Central memory CD4-positive, alpha-beta T cell (primary cell): ENCODE measurements around the gene ANKRD11.
"Not testable (repeated sequence)": the region's sequence is repeated elsewhere in the genome, so short reads cannot be mapped to it uniquely, and the experiment has no call there.

Experiments used
- DNase-seq: peaks from one replicate; pipeline ENCODE4 v3.0.0; 2022

Gene ANKRD11

GRCh38 chr16:89377453-89377848, 112.9 kb downstream of the ANKRD11 start:
- no peak for DNase-seq

- no peak for DNase-seq
Observed at GRCh38 chr16:89376812-89377452, 113.4 kb downstream of the ANKRD11 start.

GRCh38 chr16:89375686-89376085, 114.7 kb downstream of the ANKRD11 start:
- DNase-seq = no peak

GRCh38 chr16:89375021-89375420, 115.3 kb downstream of the ANKRD11 start:
- DNase-seq = no peak

GRCh38 chr16:89374393-89374960, 115.9 kb downstream of the ANKRD11 start:
- DNase-seq = no peak

GRCh38 chr16:89373355-89374110, 116.8 kb downstream of the ANKRD11 start:
- DNase-seq = no peak

- DNase-seq = no peak
Observed at GRCh38 chr16:89371968-89372634, 118.3 kb downstream of the ANKRD11 start.

- no peak for DNase-seq
Observed at GRCh38 chr16:89371386-89371785, 119.0 kb downstream of the ANKRD11 start.

GRCh38 chr16:89370601-89371000, 119.8 kb downstream of the ANKRD11 start:
- no peak for DNase-seq

GRCh38 chr16:89370081-89370511, 120.3 kb downstream of the ANKRD11 start:
- no peak for DNase-seq

GRCh38 chr16:89369266-89369895, 121.0 kb downstream of the ANKRD11 start:
- no peak for DNase-seq

- DNase-seq = no peak
Observed at GRCh38 chr16:89368604-89369249, 121.6 kb downstream of the ANKRD11 start.

- DNase-seq = no peak
Observed at GRCh38 chr16:89367538-89367915, 122.8 kb downstream of the ANKRD11 start.

- DNase-seq = no peak
Observed at GRCh38 chr16:89366561-89367537, 123.5 kb downstream of the ANKRD11 start.

GRCh38 chr16:89365996-89366395, 124.4 kb downstream of the ANKRD11 start:
- no peak for DNase-seq

- no peak for DNase-seq
Observed at GRCh38 chr16:89365044-89365467, 125.3 kb downstream of the ANKRD11 start.

GRCh38 chr16:89364606-89365005, 125.8 kb downstream of the ANKRD11 start:
- no peak for DNase-seq

GRCh38 chr16:89363621-89364393, 126.6 kb downstream of the ANKRD11 start:
- peak; percentile 28 for DNase-seq

GRCh38 chr16:89362540-89363223, 127.7 kb downstream of the ANKRD11 start:
- DNase-seq = not testable (repeated sequence)
